ENCODE data around the gene CSNK1G1.

Gene CSNK1G1

DNA sequence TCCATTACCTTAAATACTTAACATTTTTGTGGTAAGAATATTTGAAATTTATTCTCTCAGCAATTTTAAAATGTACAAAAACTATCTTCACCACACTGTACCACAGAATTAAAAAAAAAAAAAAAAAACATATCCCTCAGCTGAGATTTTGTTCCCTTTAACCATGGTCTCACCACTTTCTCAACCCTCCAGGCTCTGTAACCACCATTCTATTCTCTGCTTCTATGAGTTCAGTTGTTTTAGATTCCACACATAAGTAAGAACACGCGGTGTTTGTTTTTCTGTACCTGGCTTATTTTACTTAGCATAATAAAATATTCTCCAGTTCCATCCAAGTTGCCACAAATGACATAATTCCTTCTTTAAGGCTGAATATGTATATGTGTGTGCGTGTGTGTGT lies 41.5 kb downstream of the CSNK1G1 start:
- no peak for DNase-seq (ENCODE audit: low spot score)
- Histone ChIP-seq H3K27ac (no peak overlapping the region), H3K4me3 (no peak overlapping the region)
- TF ChIP-seq CTCF (IDR thresholded peaks at IDR 0.05) = no peak

DNA sequence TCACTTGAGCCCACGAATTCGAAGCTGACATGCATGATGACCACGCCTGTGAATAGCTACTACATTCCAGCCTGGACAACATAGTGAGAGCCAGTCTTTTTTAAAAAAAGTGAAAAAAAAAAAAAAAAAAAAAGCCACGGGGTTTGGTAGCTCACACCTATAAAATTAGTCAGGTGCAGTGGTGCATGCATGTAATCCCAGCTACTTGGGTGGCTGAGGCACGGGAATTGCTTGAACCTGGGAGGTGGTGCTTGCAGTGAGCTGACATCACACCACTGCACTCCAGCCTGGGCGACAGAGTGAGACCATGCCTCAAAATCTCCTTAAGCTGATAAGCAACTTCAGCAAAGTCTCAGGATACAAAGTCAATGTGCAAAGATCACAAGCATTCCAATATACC lies 44.4 kb downstream of the CSNK1G1 start:
- DNase-seq (ENCODE audit: low spot score) = no peak
- no peak overlapping the region for H3K4me3 ChIP-seq
- TF ChIP-seq CTCF (IDR thresholded peaks at IDR 0.05) = no peak
- no peak overlapping the region for H3K27ac ChIP-seq

- TF ChIP-seq CTCF (IDR thresholded peaks at IDR 0.05) = no peak
- no peak overlapping the region for H3K4me3 ChIP-seq
- no peak for DNase-seq (ENCODE audit: low spot score)
- no peak overlapping the region for H3K27ac ChIP-seq
Measured at GRCh38 chr15:64310036-64310435, 45.9 kb downstream of the CSNK1G1 start.

DNA sequence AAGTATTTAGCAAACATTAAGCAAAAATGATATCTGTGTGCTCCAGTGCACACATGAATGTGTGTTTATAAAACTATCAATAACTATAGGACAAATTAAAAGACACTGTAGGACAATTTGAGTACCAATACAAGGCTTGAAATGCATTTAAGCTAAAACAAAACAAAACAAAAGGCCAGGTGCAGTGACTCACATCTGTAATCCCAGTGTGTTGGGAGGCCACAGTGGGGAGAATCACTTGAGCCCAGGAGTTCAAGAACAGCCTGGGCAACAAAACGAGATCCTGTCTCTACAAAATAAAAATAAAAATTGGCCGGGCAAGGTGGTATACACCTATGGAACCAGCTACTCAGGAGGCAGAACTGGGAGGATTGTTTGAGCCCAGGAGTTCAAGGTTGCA lies 50.7 kb downstream of the CSNK1G1 start:
- Histone ChIP-seq H3K4me3 (no peak overlapping the region), H3K27ac (no peak overlapping the region)
- no peak for TF ChIP-seq CTCF (IDR thresholded peaks at IDR 0.05)
- DNase-seq (ENCODE audit: low spot score) = no peak

- no peak for DNase-seq (ENCODE audit: low spot score)
- TF ChIP-seq CTCF (IDR thresholded peaks at IDR 0.05) = no peak
- Histone ChIP-seq H3K4me3 (no peak overlapping the region), H3K27ac (no peak overlapping the region)
Measured at GRCh38 chr15:64289550-64289949, 66.4 kb downstream of the CSNK1G1 start.

DNA sequence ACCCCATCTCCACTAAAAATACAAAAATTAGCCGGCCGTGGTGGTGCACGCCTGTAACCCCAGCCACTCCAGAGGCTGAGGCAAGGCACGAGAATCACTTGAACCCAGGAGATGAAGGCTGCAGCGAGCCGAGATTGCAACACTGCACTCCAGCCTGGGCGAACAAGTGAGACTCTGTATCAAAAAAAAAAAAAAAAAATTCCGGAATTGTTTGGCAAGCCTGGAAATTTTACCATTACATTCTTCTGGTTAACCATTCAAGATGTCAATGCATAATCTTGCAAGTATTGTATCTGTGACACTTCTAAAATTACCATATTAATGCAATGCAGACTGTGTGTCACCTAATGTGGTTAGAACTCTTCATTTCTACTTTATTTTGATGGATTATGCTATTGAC lies 67.0 kb downstream of the CSNK1G1 start:
- DNase-seq (ENCODE audit: low spot score) = no peak
- no peak for TF ChIP-seq CTCF (IDR thresholded peaks at IDR 0.05)
- H3K27ac ChIP-seq = no peak overlapping the region

DNA sequence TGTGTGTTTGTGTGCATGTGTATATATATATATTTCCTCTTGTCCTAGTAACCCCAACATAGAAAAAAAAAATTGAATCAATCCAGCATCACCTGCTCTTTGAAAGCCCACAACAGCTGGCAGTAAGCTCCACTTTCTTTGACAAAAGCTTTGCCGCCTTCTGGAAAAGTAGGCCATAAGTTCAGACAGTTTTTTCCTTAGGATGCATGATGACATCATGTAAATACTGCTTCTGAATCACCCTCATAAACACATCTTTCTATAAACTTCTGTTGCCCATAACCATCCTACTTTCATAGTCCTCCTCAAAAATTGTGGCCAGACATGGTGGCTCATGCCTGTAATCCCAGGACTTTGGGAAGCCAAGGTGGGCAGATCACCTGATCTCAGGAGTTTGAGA lies 67.4 kb downstream of the CSNK1G1 start:
- Histone ChIP-seq H3K27ac (no peak overlapping the region), H3K4me3 (no peak overlapping the region)
- DNase-seq (ENCODE audit: low spot score) = no peak
- no peak for TF ChIP-seq CTCF (IDR thresholded peaks at IDR 0.05)

More for the DNA sequence above, 67.0 kb downstream of the CSNK1G1 start:
- no peak overlapping the region for H3K4me3 ChIP-seq

Data from coronary artery (tissue), 2 donors.